ENCODE results near the gene COL4A1.

Gene COL4A1

DNA sequence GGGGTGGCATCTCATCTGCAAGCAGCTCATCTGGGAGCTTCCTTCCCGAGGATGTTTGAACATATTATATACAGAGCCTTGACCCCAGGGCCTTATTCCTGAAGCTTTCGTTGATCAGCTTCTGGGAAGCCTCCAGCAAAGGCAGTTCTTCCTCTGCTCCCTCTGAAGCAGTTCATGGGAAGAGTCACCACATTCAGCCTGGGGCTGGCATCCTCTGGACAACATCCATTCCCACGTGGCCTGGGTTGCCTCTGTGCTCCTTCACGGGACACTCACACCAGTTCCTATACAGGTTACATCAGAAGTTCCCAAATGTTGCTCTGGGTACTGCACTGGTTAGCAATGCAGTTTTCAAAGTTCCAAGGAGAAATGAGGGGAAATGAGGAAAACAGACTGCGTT lies 29.7 kb upstream of the COL4A1 start:
- TF ChIP-seq, protein P1, sequence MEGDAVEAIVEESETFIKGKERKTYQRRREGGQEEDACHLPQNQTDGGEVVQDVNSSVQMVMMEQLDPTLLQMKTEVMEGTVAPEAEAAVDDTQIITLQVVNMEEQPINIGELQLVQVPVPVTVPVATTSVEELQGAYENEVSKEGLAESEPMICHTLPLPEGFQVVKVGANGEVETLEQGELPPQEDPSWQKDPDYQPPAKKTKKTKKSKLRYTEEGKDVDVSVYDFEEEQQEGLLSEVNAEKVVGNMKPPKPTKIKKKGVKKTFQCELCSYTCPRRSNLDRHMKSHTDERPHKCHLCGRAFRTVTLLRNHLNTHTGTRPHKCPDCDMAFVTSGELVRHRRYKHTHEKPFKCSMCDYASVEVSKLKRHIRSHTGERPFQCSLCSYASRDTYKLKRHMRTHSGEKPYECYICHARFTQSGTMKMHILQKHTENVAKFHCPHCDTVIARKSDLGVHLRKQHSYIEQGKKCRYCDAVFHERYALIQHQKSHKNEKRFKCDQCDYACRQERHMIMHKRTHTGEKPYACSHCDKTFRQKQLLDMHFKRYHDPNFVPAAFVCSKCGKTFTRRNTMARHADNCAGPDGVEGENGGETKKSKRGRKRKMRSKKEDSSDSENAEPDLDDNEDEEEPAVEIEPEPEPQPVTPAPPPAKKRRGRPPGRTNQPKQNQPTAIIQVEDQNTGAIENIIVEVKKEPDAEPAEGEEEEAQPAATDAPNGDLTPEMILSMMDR (IDR thresholded peaks at IDR 0.05; ENCODE audit: control insufficient read depth, insufficient read depth, low read depth, low read length, missing control alignments) = no peak
- H3K4me3 ChIP-seq (ENCODE audit: control insufficient read depth, low read depth, low read length) = no peak overlapping the region
- DNase-seq (ENCODE audit: low read depth) = no peak

DNA sequence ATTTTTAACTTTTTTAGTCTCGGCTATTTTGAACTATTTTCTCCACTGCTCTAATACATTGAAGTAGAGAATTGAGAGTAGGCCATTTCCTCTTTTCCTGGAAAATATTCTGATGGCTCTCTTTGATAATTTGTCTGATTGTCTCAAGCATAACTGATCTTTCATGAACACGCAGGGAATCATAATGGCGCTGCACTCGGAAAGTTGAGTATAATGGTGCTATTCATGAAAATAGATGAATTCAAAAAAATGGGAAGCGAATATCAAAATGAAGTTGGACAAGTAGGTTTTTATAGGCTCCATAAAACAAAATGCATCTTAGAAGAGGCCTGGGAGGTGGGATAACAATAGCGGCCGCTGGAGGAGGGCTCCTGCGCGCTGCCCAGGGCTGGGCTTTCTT lies 29.2 kb upstream of the COL4A1 start:
- H3K4me3 ChIP-seq (ENCODE audit: control insufficient read depth, low read depth, low read length) = no peak overlapping the region
- TF ChIP-seq, protein P1 (IDR thresholded peaks at IDR 0.05; ENCODE audit: control insufficient read depth, insufficient read depth, low read depth, low read length, missing control alignments) = no peak
- no peak for DNase-seq (ENCODE audit: low read depth)

DNA sequence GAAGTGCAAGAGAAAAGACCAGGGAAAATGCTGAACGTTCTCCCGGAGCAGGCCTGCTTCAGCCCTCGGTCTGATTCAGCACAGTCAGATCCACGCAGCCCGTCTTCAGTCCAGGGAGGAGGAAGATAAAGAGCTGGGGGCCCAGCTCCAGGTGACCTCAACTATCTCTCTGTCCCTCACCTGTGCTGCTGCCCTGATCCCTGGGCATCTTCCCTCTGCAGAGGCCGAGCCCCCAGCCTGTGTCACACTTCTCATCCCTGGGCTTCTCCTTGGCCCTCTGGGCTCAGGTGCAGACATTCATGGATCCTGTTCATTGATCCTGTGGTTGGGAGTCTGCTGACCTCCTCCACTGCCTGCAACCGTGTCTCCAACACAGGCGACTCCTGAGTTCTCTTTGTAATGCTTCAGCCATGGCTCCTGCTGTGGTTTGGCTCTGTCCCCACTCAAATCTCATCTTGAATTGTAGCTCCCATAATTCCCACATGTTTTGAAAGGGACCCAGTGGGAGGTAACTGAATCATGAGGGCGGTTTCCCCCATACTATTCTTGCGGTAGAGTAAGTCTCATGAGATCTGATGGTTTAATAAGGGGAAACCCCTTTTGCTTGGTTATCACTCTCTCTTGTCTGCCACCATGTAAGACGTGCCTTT lies 28.0 kb upstream of the COL4A1 start:
- TF ChIP-seq, protein P1 (IDR thresholded peaks at IDR 0.05; ENCODE audit: control insufficient read depth, insufficient read depth, low read depth, low read length, missing control alignments) = no peak
- no peak for DNase-seq (ENCODE audit: low read depth)
- H3K4me3 ChIP-seq (ENCODE audit: control insufficient read depth, low read depth, low read length) = no peak overlapping the region

DNA sequence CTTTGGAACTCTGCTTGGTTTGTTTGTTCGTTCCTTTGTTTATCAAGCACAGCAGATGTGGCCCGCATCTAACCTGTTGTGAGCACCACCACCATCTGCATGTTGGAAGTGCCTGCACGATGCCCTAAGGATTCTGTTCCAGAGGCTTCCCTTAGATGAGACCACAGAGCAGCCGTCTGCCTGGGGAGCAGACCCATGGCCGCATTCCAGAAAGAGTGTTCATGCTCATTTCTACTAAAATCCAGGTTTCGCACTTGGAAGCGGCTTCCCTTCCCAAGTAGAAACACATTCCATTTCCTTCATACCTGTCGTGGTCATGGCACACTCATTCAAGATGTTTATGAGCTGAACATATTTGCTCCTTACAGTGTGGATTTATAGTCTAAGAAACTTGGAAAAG lies 27.3 kb upstream of the COL4A1 start:
- TF ChIP-seq, protein P1 (IDR thresholded peaks at IDR 0.05; ENCODE audit: control insufficient read depth, insufficient read depth, low read depth, low read length, missing control alignments) = no peak
- no peak for DNase-seq (ENCODE audit: low read depth)
- no peak overlapping the region for H3K4me3 ChIP-seq (ENCODE audit: control insufficient read depth, low read depth, low read length)

DNA sequence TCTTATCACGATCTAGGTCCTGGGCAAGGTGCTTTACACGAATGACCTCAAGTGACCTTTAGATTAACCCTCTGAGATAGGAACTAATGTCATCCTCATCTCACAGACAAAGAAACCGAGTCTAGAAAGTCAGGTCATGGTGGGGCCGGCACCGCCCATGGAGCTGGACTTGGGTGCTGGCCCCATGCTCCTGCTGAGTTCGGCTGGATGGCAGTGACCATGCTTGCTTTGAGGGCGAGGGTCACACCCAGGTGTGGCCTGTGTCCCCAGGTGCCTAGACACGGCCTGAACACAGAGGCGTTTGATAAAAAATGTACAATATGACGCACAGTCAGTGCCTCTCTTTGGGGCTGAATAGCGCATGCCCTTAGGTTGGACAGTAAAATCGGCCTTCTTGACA lies 26.9 kb upstream of the COL4A1 start:
- TF ChIP-seq, protein P1 (IDR thresholded peaks at IDR 0.05; ENCODE audit: control insufficient read depth, insufficient read depth, low read depth, low read length, missing control alignments) = no peak
- no peak overlapping the region for H3K4me3 ChIP-seq (ENCODE audit: control insufficient read depth, low read depth, low read length)
- no peak for DNase-seq (ENCODE audit: low read depth)

DNA sequence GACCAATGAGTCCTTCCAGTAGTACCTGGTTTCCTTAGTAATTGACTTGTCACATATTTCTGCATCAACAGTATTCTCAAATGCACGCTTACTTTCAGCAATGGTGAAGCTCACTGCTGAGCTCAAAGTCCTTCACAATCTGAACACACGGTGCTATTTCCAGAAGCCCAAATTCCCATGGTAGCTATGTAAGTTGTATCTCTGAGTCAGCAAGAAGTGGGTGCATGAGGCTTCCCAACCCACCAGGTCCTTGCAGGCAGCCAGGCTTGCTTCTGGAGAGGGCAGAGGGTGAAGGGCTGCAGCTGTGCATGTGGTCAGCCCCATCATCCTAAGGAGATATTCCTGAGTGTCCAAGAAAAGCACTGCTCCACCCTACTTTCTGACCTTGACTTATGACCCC lies 25.8 kb upstream of the COL4A1 start:
- no peak for DNase-seq (ENCODE audit: low read depth)
- TF ChIP-seq, protein P1 (IDR thresholded peaks at IDR 0.05; ENCODE audit: control insufficient read depth, insufficient read depth, low read depth, low read length, missing control alignments) = no peak
- no peak overlapping the region for H3K4me3 ChIP-seq (ENCODE audit: control insufficient read depth, low read depth, low read length)

Data from AG09309 (cell line).